HepG2 (cell line): Measurements from ENCODE around the gene PPP1R16B. TPM values are rescaled to one million over a fixed set of nuclear protein-coding genes. Genes with fewer than 3 reads are reported as not detected.

Source experiments
- ATF3 ChIP-seq: sonication (generic); formaldehyde crosslinking; IDR thresholded peaks from 2 replicates; pipeline ENCODE4 v1.4.0; 2020; ENCODE audit warnings: missing genetic modification reagents
- CSRNP2 ChIP-seq: sonication (generic); formaldehyde crosslinking; conservative IDR thresholded peaks from 2 replicates; pipeline ENCODE4 v1.8.0; 2022; ENCODE audit warnings: low read depth, missing genetic modification reagents
- DPF2 ChIP-seq: sonication (generic); formaldehyde crosslinking; IDR thresholded peaks from 2 replicates; pipeline ENCODE4 v1.4.0; 2020; ENCODE audit warnings: mild to moderate bottlenecking, low read depth, missing genetic modification reagents, borderline replicate concordance
- HIVEP1 ChIP-seq: sonication (generic); formaldehyde crosslinking; IDR thresholded peaks from 2 replicates; pipeline ENCODE4 v1.4.0; 2020; ENCODE audit warnings: mild to moderate bottlenecking, missing genetic modification reagents
- IRF9 ChIP-seq: sonication (generic); formaldehyde crosslinking; IDR thresholded peaks from 2 replicates; pipeline ENCODE4 v1.8.0; 2022; ENCODE audit warnings: missing genetic modification reagents, mild to moderate bottlenecking, borderline replicate concordance
- MXI1 ChIP-seq: IDR thresholded peaks from 3 replicates; pipeline ENCODE4 v1.6.1; 2012; ENCODE audit warnings: low read depth, low read length, inconsistent platforms, borderline replicate concordance
- NCOR1 ChIP-seq: fragments of 200-600 bp; sonication (generic); IDR thresholded peaks from 2 replicates; pipeline ENCODE4 v1.7.0; 2017; ENCODE audit warnings: antibody characterized with exemption, low read length, borderline replicate concordance
- NFAT5 ChIP-seq: sonication (generic); formaldehyde crosslinking; IDR thresholded peaks from 2 replicates; pipeline ENCODE4 v1.4.0; 2020; ENCODE audit warnings: missing genetic modification reagents
- TBP ChIP-seq: sonication (generic); formaldehyde crosslinking; IDR thresholded peaks from 2 replicates; pipeline ENCODE4 v1.5.0; 2020; ENCODE audit warnings: missing genetic modification reagents
- THRA ChIP-seq: sonication (generic); formaldehyde crosslinking; IDR thresholded peaks from 2 replicates; pipeline ENCODE4 v1.4.0; 2020; ENCODE audit warnings: missing genetic modification reagents, borderline replicate concordance
- ZFAT ChIP-seq: sonication (generic); formaldehyde crosslinking; conservative IDR thresholded peaks from 2 replicates; pipeline ENCODE4 v1.8.1; 2023; ENCODE audit warnings: missing genetic modification reagents, inconsistent platforms
- ZKSCAN1 ChIP-seq: fragments of 150-350 bp; IDR thresholded peaks from 2 replicates; pipeline ENCODE4 v1.6.1; 2014; ENCODE audit warnings: low read length
- ZNF230 ChIP-seq: sonication (generic); formaldehyde crosslinking; IDR thresholded peaks from 2 replicates; pipeline ENCODE4 v1.4.0; 2020; ENCODE audit warnings: mild to moderate bottlenecking, missing genetic modification reagents
- ZNF766 ChIP-seq: sonication (generic); formaldehyde crosslinking; IDR thresholded peaks from 2 replicates; pipeline ENCODE4 v1.5.0; 2020; ENCODE audit warnings: missing genetic modification reagents, borderline replicate concordance
- polyA plus RNA-seq, 8 experiments: library from polyadenylated mRNA; depleted of rRNA in 3 of 8; stranded (reverse) in 7 of 8; unstranded in 1 of 8; fragments of >200 nt; fragmentation: Illumina TruSeq in 4 of 8; extraction: Trizol in 4 of 8; gene quantifications; 2 replicates each; pipeline versions ENCODE4 v1.2.1 to v1.2.3, GENCODE V29; 2011 to 2016; ENCODE audit warnings: low read depth in 4 of 8, missing spikeins in 1 of 8, mixed read lengths in 1 of 8; ENCODE audit not compliant: insufficient read depth in 1 of 8
- total RNA-seq, 5 experiments: library from RNA; depleted of rRNA; stranded (reverse); fragments of >200 nt; fragmentation: Illumina TruSeq; extraction: Trizol; gene quantifications; 2 replicates each; pipeline ENCODE4 v1.2.3, GENCODE V29; 2016; ENCODE audit warnings: low read depth in 1 of 5

Gene PPP1R16B
- total and polyA plus RNA-seq, 2 of the 13 experiments (the other 11 are each of a cell fraction or from before 2014, with no cell fraction given) = 0.02 to 0.11 TPM

GRCh38 chr20:38926142-38926933 is 120.8 kb downstream of the PPP1R16B start, which contains the start of gene FAM83D (continued):
- TF ChIP-seq IRF9 (CRISPR knock-in tag) = 0 out of 2 replicates have a peak, but pooled peaks have one; percentile 19
- TF ChIP-seq ZNF766 (CRISPR knock-in tag) = peak; percentile 86; the same call in 1 of the 2 replicates
- TF ChIP-seq THRA (CRISPR knock-in tag) = peak; percentile 89; the same call in 1 of the 2 replicates
- TF ChIP-seq CSRNP2 (CRISPR knock-in tag) = no peak
- TF ChIP-seq ATF3 (CRISPR knock-in tag) = peak; percentile 37; the same call in 1 of the 2 replicates
- peak; percentile 99 for TF ChIP-seq MXI1
- TF ChIP-seq ZKSCAN1 = 0 out of 2 replicates have a peak, but pooled peaks have one; percentile 8
- TF ChIP-seq NFAT5 = peak; percentile 90
- TF ChIP-seq NCOR1 = peak; percentile 68
- TF ChIP-seq ZNF230 = peak; percentile 97
- TF ChIP-seq ZFAT (CRISPR knock-in tag) = peak; percentile 45; the same call in 1 of the 2 replicates
- peak; percentile 66 for TF ChIP-seq HIVEP1 (CRISPR knock-in tag)
- no peak; the same call in 1 of the 2 replicates for TF ChIP-seq TBP
- no peak for TF ChIP-seq DPF2 (CRISPR knock-in tag)
